ENCODE results near the gene ANAPC4.

DNA sequence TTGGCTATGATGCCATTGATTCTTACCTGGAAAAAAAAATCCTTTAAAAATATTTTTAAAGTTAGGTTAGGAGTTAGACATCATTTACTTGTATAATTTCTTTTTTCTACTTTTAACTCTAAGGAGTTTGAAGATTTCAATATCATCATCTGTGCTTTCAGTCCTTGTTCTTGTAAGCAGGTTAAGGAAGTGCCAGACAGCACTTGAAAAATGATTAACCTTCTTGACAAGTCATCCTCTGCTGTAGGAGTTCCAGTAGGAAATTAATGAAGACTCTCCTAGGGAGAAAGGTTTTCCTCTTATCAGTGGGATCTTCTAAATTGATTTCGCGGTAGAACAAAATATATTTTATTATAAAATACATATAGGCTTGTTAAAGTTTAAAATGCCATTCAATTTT, 29.1 kb upstream of the ANAPC4 start:
- TF ChIP-seq, protein P1, sequence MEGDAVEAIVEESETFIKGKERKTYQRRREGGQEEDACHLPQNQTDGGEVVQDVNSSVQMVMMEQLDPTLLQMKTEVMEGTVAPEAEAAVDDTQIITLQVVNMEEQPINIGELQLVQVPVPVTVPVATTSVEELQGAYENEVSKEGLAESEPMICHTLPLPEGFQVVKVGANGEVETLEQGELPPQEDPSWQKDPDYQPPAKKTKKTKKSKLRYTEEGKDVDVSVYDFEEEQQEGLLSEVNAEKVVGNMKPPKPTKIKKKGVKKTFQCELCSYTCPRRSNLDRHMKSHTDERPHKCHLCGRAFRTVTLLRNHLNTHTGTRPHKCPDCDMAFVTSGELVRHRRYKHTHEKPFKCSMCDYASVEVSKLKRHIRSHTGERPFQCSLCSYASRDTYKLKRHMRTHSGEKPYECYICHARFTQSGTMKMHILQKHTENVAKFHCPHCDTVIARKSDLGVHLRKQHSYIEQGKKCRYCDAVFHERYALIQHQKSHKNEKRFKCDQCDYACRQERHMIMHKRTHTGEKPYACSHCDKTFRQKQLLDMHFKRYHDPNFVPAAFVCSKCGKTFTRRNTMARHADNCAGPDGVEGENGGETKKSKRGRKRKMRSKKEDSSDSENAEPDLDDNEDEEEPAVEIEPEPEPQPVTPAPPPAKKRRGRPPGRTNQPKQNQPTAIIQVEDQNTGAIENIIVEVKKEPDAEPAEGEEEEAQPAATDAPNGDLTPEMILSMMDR (IDR thresholded peaks at IDR 0.05; ENCODE audit: low read length) = no peak
- no peak for TF ChIP-seq EZH2 (IDR thresholded peaks at IDR 0.05; ENCODE audit: borderline replicate concordance, low read length)

Data from OCI-LY1 (cell line).